HCT116 (cell line): ENCODE measurements around the gene ERMARD. TPM values are rescaled to one million over a fixed set of nuclear protein-coding genes. Genes with fewer than 3 reads are reported as not detected.

Experiments used
- ATAC-seq: fragments of 200-7000 bp; cut with Tn5 transposase; 2 replicates; pipeline ENCODE4 v1.9.1; 2020; ENCODE audit warnings: mild to moderate bottlenecking, moderate library complexity
- BruUV-seq: library from RNA; stranded (reverse); fragments of 400-500 nt; replicated peaks from 2 replicates; lab custom pipeline; 2021; lab: Mats Ljungman, UMichigan
- CTCF ChIA-PET: fragments of 300-600 bp; sonication (Branson Sonifier 250); formaldehyde crosslinking; loops from one replicate; lab custom pipeline; 2021; ENCODE audit warnings: antibody characterized with exemption; lab: Charles Lee
- POLR2A ChIA-PET: fragments of 300-600, 350-600 bp; sonication (Branson Sonifier 250); formaldehyde crosslinking; loops from one replicate; lab custom pipeline; 2021; ENCODE audit warnings: antibody characterized with exemption; lab: Charles Lee
- RAD21 ChIA-PET, 2 experiments: fragments of 300-600 bp; sonication (Branson Sonifier 250); formaldehyde crosslinking; loops; one replicate each; lab custom pipeline; 2023; ENCODE audit warnings: low total read pairs in 2 of 2; ENCODE audit not compliant: uncharacterized antibody in 2 of 2, unreplicated experiment in 2 of 2, low non-redundant PET in 1 of 2; lab: Charles Lee
- DNase-seq: peaks from one replicate; pipeline ENCODE4 v3.0.0-alpha.2; 2010; ENCODE audit warnings: low read depth, low spot score
- H2AFZ ChIP-seq: fragments of 200-600 bp; shearing (Covaris generic), sonication (generic); 2 replicates; pipeline ENCODE4 v1.6.1; 2017; ENCODE audit warnings: low read depth, mixed run types, mixed read lengths, antibody characterized with exemption, low read length; ENCODE audit not compliant: poor library complexity, severe bottlenecking
- H3K27ac ChIP-seq: 2 replicates; pipeline ENCODE4 v1.5.1; 2012; ENCODE audit warnings: low read depth, low read length
- H3K27me3 ChIP-seq: fragments of 200-600 bp; sonication (generic); 2 replicates; pipeline ENCODE4 v1.6.1; 2016; ENCODE audit warnings: mixed run types, low read length, mixed read lengths; ENCODE audit not compliant: insufficient read depth
- H3K36me3 ChIP-seq, 2 experiments: fragments of 200-500 bp in 1 of 2; fragments of 200-600 bp in 1 of 2; sonication (Bioruptor generic) in 1 of 2; sonication (generic) in 1 of 2; 2 replicates each; pipeline versions ENCODE4 v1.5.1 to v1.6.1; 2014 to 2016; ENCODE audit warnings: low read length in 2 of 2, inconsistent platforms in 1 of 2, mixed read lengths in 1 of 2, mixed run types in 1 of 2; ENCODE audit not compliant: insufficient read depth in 2 of 2, control insufficient read depth in 1 of 2
- H3K4me1 ChIP-seq, 2 experiments: fragments of 200-600 bp in 1 of 2; sonication (generic) in 1 of 2; 2 replicates each; pipeline versions ENCODE4 v1.5.1 to v1.6.1; 2012 to 2017; ENCODE audit warnings: low read length in 2 of 2, inconsistent platforms in 1 of 2, mild to moderate bottlenecking in 1 of 2, mixed read lengths in 1 of 2, mixed run types in 1 of 2, moderate library complexity in 1 of 2; ENCODE audit not compliant: insufficient read depth in 2 of 2, control insufficient read depth in 1 of 2
- H3K4me2 ChIP-seq: fragments of 200-600 bp; sonication (generic); 2 replicates; pipeline ENCODE4 v1.6.1; 2017; ENCODE audit warnings: mixed run types, low read length, mixed read lengths
- H3K4me3 ChIP-seq, 2 experiments: fragments of 200-600 bp in 1 of 2; sonication (generic) in 1 of 2; replicated peaks in 1 of 2; 2 replicates each; pipeline ENCODE4 v1.5.1; 2011 to 2016; ENCODE audit warnings: low read length in 2 of 2, control low read depth in 1 of 2, low read depth in 1 of 2, mild to moderate bottlenecking in 1 of 2, mixed read lengths in 1 of 2, mixed run types in 1 of 2
- H3K79me2 ChIP-seq: fragments of 200-600 bp; sonication (generic); 2 replicates; pipeline ENCODE4 v1.6.1; 2017; ENCODE audit warnings: mild to moderate bottlenecking, mixed run types, low read length, moderate library complexity, mixed read lengths; ENCODE audit not compliant: insufficient read depth
- H3K9ac ChIP-seq: fragments of 200-600 bp; sonication (generic); 2 replicates; pipeline ENCODE4 v1.6.1; 2016; ENCODE audit warnings: low read length, mixed read lengths
- H3K9me2 ChIP-seq: fragments of 200-600 bp; sonication (generic), shearing (Covaris generic); 2 replicates; pipeline ENCODE4 v1.6.1; 2017; ENCODE audit warnings: mixed run types, mild to moderate bottlenecking, moderate library complexity; ENCODE audit not compliant: insufficient read depth
- H3K9me3 ChIP-seq, 2 experiments: fragments of 200-500 bp in 1 of 2; fragments of 200-600 bp in 1 of 2; sonication (Bioruptor generic) in 1 of 2; sonication (generic) in 1 of 2; 2 replicates each; pipeline ENCODE4 v1.6.1; 2014 to 2017; ENCODE audit warnings: low read length in 2 of 2, mixed read lengths in 2 of 2, inconsistent platforms in 1 of 2, low read depth in 1 of 2, mild to moderate bottlenecking in 1 of 2, mixed run types in 1 of 2, moderate library complexity in 1 of 2; ENCODE audit not compliant: control insufficient read depth in 1 of 2, insufficient read depth in 1 of 2
- H4K20me1 ChIP-seq: fragments of 200-600 bp; sonication (generic), shearing (Covaris generic); 2 replicates; pipeline ENCODE4 v1.6.1; 2017; ENCODE audit warnings: mixed run types, mild to moderate bottlenecking, moderate library complexity; ENCODE audit not compliant: insufficient read depth
- ATF3 ChIP-seq: IDR thresholded peaks from 2 replicates; pipeline ENCODE4 v1.6.1; 2012
- CBX3 ChIP-seq: IDR thresholded peaks from 2 replicates; pipeline ENCODE4 v1.6.1; 2012; ENCODE audit warnings: low read depth
- CEBPB ChIP-seq: IDR thresholded peaks from 2 replicates; pipeline ENCODE4 v1.6.1; 2012; ENCODE audit warnings: low read depth
- CTCF ChIP-seq, 3 experiments: fragments of 200-600 bp in 1 of 3; sonication (generic) in 1 of 3; IDR thresholded peaks in 2 of 3; conservative IDR thresholded peaks in 1 of 3; 2 replicates each; pipeline ENCODE4 v1.5.1; 2012 to 2017; ENCODE audit warnings: low read depth in 2 of 3, low read length in 2 of 3, antibody characterized with exemption in 1 of 3, borderline replicate concordance in 1 of 3, control low read depth in 1 of 3, mild to moderate bottlenecking in 1 of 3, mixed read lengths in 1 of 3, mixed run types in 1 of 3, moderate library complexity in 1 of 3; ENCODE audit not compliant: insufficient read depth in 1 of 3
- EGR1 ChIP-seq: IDR thresholded peaks from 2 replicates; pipeline ENCODE4 v1.6.1; 2012; ENCODE audit warnings: low read depth
- ELF1 ChIP-seq: IDR thresholded peaks from 2 replicates; pipeline ENCODE4 v1.6.1; 2012; ENCODE audit warnings: low read depth, borderline replicate concordance
- EZH2 ChIP-seq: fragments of 200-600 bp; sonication (generic); IDR thresholded peaks from 2 replicates; pipeline ENCODE4 v1.6.1; 2017; ENCODE audit warnings: antibody characterized with exemption, mixed run types
- EZH2phosphoT487 ChIP-seq: fragments of 200-600 bp; IDR thresholded peaks from 2 replicates; pipeline ENCODE4 v1.6.1; 2018; ENCODE audit warnings: antibody characterized with exemption, borderline replicate concordance
- MAX ChIP-seq: IDR thresholded peaks from 2 replicates; pipeline ENCODE4 v1.6.1; 2012
- POLR2AphosphoS5 ChIP-seq: IDR thresholded peaks from 2 replicates; pipeline ENCODE4 v1.6.1; 2011; ENCODE audit warnings: mild to moderate bottlenecking, low read depth, low read length, moderate library complexity
- RAD21 ChIP-seq: IDR thresholded peaks from 2 replicates; pipeline ENCODE4 v1.6.1; 2012; ENCODE audit warnings: low read depth, mild to moderate bottlenecking
- SIN3A ChIP-seq: IDR thresholded peaks from 2 replicates; pipeline ENCODE4 v1.6.1; 2012; ENCODE audit warnings: low read depth
- SP1 ChIP-seq: IDR thresholded peaks from 2 replicates; pipeline ENCODE4 v1.6.1; 2012; ENCODE audit warnings: low read depth
- SRF ChIP-seq: IDR thresholded peaks from 2 replicates; pipeline ENCODE4 v1.6.1; 2012; ENCODE audit warnings: low read depth
- TCF7L2 ChIP-seq: IDR thresholded peaks from 2 replicates; pipeline ENCODE4 v1.7.0; 2011; ENCODE audit warnings: borderline replicate concordance, inconsistent platforms; ENCODE audit not compliant: insufficient read depth, insufficient read length; ENCODE audit errors: extremely low read depth
- ZFX ChIP-seq: fragments of 450-650 bp; IDR thresholded peaks from 2 replicates; pipeline ENCODE4 v1.6.1; 2017
- ZNF274 ChIP-seq: fragments of 200-500 bp; sonication (Bioruptor generic); IDR thresholded peaks from 2 replicates; pipeline ENCODE4 v1.6.1; 2014; ENCODE audit warnings: mild to moderate bottlenecking, low read depth, low read length, inconsistent platforms
- intact Hi-C: fragments of 100-400 bp; cut with micrococcal nuclease; formaldehyde crosslinking; loops from 2 replicates; pipeline ENCODE4 v1.10.0; 2022
- total RNA-seq: library from RNA; stranded (reverse); gene quantifications from one replicate; pipeline ENCODE4 v1.2.1, GENCODE V29; 2021; ENCODE audit not compliant: unreplicated experiment
- TF ChIP-seq, protein P1 (sequence below): IDR thresholded peaks from 2 replicates; pipeline ENCODE4 v1.6.1; 2012; ENCODE audit warnings: low read depth
- TF ChIP-seq, protein P2 (sequence below): IDR thresholded peaks from 2 replicates; pipeline ENCODE4 v1.6.1; 2011; ENCODE audit warnings: mild to moderate bottlenecking, low read length, moderate library complexity; ENCODE audit not compliant: insufficient replicate concordance; ENCODE audit errors: extremely low read depth

Gene ERMARD
- total RNA-seq, 1 experiment from 2014 or later: 24.7 TPM

GRCh38 chr6:169807699-169808607 is 56.5 kb downstream of the ERMARD start:
- no peaks in the 10 kb centered on the region for H3K9me3 ChIP-seq
- no TSS peak for BruUV-seq
- no peaks in the 10 kb centered on the region for H4K20me1 ChIP-seq
- no peaks in the 10 kb centered on the region for H3K9me2 ChIP-seq
- no peaks in the 10 kb centered on the region for H3K36me3 ChIP-seq
- H2AFZ ChIP-seq: no peak overlapping the region
- CTCF ChIA-PET: interaction anchor here (1.4 kb wide), 1 partner anchor 24 kb away, joined by 3 read pairs; no protein-coding TSS in a partner anchor
- intact Hi-C loops: no loop called here
- no peak for DNase-seq
- peaks cover 5 to 14% of the 10 kb centered on the region in 2 experiments; a peak in 3 of 4 replicates for H3K4me1 ChIP-seq
- RAD21 ChIA-PET: no interaction called here
- ATAC-seq: no peak
- H3K27ac ChIP-seq: no peak overlapping the region
- H3K79me2 ChIP-seq: no peaks in the 10 kb centered on the region
- POLR2A ChIA-PET: no interaction called here
- no peak overlapping the region for H3K4me3 ChIP-seq
- no peak overlapping the region for H3K9ac ChIP-seq
- H3K4me2 ChIP-seq: no peak overlapping the region
- peaks cover 24% of the 10 kb centered on the region; the same call in 1 of the 2 replicates for H3K27me3 ChIP-seq
- TF ChIP-seq ZNF274 (no peak), TCF7L2 (no peak), CBX3 (no peak), CTCF (IDR thresholded peaks at IDR 0.05 in 2 of 3, conservative IDR thresholded peaks at IDR 0.05 in 1 of 3; ENCODE audit: borderline replicate concordance in 1 of 3, insufficient read depth in 1 of 3, low read depth in 2 of 3, low read length in 2 of 3) (no peak), POLR2AphosphoS5 (no peak), CEBPB (no peak), ZFX (no peak), MAX (no peak), SIN3A (no peak), SRF (no peak), ATF3 (no peak), EZH2phosphoT487 (no peak), ELF1 (no peak), RAD21 (no peak), SP1 (no peak), EZH2 (no peak), EGR1 (no peak)
- TF ChIP-seq, protein P1, sequence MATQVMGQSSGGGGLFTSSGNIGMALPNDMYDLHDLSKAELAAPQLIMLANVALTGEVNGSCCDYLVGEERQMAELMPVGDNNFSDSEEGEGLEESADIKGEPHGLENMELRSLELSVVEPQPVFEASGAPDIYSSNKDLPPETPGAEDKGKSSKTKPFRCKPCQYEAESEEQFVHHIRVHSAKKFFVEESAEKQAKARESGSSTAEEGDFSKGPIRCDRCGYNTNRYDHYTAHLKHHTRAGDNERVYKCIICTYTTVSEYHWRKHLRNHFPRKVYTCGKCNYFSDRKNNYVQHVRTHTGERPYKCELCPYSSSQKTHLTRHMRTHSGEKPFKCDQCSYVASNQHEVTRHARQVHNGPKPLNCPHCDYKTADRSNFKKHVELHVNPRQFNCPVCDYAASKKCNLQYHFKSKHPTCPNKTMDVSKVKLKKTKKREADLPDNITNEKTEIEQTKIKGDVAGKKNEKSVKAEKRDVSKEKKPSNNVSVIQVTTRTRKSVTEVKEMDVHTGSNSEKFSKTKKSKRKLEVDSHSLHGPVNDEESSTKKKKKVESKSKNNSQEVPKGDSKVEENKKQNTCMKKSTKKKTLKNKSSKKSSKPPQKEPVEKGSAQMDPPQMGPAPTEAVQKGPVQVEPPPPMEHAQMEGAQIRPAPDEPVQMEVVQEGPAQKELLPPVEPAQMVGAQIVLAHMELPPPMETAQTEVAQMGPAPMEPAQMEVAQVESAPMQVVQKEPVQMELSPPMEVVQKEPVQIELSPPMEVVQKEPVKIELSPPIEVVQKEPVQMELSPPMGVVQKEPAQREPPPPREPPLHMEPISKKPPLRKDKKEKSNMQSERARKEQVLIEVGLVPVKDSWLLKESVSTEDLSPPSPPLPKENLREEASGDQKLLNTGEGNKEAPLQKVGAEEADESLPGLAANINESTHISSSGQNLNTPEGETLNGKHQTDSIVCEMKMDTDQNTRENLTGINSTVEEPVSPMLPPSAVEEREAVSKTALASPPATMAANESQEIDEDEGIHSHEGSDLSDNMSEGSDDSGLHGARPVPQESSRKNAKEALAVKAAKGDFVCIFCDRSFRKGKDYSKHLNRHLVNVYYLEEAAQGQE: no peak
- TF ChIP-seq, protein P2, sequence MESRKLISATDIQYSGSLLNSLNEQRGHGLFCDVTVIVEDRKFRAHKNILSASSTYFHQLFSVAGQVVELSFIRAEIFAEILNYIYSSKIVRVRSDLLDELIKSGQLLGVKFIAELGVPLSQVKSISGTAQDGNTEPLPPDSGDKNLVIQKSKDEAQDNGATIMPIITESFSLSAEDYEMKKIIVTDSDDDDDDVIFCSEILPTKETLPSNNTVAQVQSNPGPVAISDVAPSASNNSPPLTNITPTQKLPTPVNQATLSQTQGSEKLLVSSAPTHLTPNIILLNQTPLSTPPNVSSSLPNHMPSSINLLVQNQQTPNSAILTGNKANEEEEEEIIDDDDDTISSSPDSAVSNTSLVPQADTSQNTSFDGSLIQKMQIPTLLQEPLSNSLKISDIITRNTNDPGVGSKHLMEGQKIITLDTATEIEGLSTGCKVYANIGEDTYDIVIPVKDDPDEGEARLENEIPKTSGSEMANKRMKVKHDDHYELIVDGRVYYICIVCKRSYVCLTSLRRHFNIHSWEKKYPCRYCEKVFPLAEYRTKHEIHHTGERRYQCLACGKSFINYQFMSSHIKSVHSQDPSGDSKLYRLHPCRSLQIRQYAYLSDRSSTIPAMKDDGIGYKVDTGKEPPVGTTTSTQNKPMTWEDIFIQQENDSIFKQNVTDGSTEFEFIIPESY: no peak
